Activated T-helper 17 cell treated with anti-CD3 and anti-CD28 coated beads, Interleukin-2, amount 50 U/mL, for 72 hours (primary cell): ENCODE measurements around the gene PLXNC1. TPM values are rescaled to one million over a fixed set of nuclear protein-coding genes. Genes with fewer than 3 reads are reported as not detected.
A peak's percentile ranks its signal among the peaks of the same experiment; 100 is the strongest.
"Not testable (repeated sequence)": the region's sequence is repeated elsewhere in the genome, so short reads cannot be mapped to it uniquely, and the experiment has no call there.

ENCODE experiments used
- ATAC-seq: fragments of 150-1000 bp; cut with Tn5 transposase; replicated peaks from 2 replicates; pipeline ENCODE4 v1.10.0; 2021; ENCODE audit warnings: mild to moderate bottlenecking, moderate library complexity
- H3K27ac Mint-ChIP-seq: one replicate; pipeline ENCODE4 v1.8.0; 2022; ENCODE audit warnings: mixed read lengths
- H3K27me3 Mint-ChIP-seq: one replicate; pipeline ENCODE4 v1.8.0; 2022; ENCODE audit warnings: mixed read lengths
- H3K36me3 Mint-ChIP-seq: one replicate; pipeline ENCODE4 v1.8.0; 2022; ENCODE audit warnings: low read depth, mild to moderate bottlenecking, mixed read lengths
- H3K4me1 Mint-ChIP-seq: one replicate; pipeline ENCODE4 v1.8.0; 2022; ENCODE audit warnings: mixed read lengths
- H3K4me3 Mint-ChIP-seq: one replicate; pipeline ENCODE4 v1.8.0; 2022; ENCODE audit warnings: mild to moderate bottlenecking, mixed read lengths
- H3K9me3 Mint-ChIP-seq: one replicate; pipeline ENCODE4 v1.8.0; 2022; ENCODE audit warnings: mixed read lengths
- total RNA-seq, 2 donors: library from RNA; stranded (reverse); gene quantifications; one replicate each; pipeline ENCODE4 v1.2.3, GENCODE V29; 2022

Gene PLXNC1
- total RNA-seq, 2 donors from 2014 or later = 4.9 to 7.5 TPM

DNA sequence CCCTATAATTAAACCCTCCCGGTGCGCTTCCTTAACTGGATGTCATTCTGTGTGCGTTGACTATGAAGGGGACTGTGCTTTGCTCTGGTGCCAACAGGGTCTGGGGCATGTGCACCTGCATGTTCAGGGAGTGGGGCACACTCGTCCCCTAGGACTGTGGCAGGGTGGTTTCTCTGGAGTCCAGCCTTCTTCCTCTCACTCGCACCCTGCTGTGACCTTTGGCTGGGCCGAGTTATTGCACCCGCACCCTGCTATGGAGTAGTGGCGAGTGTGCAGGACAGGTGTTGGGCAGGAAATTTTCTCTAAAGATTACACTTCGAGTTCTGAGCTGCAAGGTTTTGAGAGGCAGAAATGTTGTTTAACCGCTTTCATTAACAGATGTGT is 138.9 kb downstream of the PLXNC1 start:
- Mint-ChIP-seq H3K27ac (no peak overlapping the region), H3K4me3 (no peak overlapping the region), H3K4me1 (peaks cover 14% of the 10 kb centered on the region), H3K27me3 (no peaks in the 10 kb centered on the region), H3K36me3 (peaks cover 37% of the 10 kb centered on the region), H3K9me3 (no peaks in the 10 kb centered on the region)
- ATAC-seq = no peak

DNA sequence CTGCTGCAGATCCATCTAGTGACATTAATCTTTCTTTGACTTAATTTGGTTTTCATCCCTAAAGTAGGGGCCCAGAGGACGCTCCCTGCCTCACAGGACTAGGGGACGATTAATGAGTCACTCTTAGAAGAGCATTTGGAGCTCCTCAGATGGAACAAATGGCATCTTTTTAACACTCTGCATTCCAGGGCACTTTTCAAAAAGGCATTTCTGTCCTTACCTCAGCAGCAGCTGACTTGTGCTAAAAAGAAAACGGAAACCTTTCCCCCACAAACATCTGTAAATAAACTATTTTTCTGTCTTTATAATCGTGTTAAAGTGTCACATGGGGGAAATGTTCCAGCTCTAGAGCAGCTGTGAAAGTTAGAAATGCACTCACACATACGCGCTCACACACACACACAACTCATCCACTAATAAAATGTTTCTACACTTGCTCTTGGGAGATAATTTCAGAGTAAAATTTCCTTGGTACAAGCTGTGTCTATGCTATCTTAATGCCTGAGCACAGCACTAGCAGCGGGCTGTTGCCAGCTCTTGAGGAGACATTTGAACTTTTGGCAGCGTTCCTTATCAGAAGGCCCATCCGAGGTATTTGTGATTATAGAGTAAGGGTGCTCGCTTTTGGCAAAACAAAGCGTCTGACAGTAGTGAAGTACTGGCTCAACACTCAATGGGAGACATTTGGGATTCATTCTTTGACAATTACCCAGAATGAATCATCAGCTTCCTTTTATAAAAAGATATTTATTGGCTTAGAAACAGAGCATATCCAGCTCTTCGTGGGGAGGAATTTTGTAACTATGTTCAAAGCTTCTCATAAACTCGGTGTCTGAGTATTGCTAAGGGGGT is 141.3 kb downstream of the PLXNC1 start:
- H3K36me3 Mint-ChIP-seq = peaks cover 37% of the 10 kb centered on the region
- no peak overlapping the region for H3K27ac Mint-ChIP-seq
- H3K4me1 Mint-ChIP-seq = no peaks in the 10 kb centered on the region
- no peaks in the 10 kb centered on the region for H3K9me3 Mint-ChIP-seq
- no peaks in the 10 kb centered on the region for H3K27me3 Mint-ChIP-seq
- ATAC-seq = no peak
- no peak overlapping the region for H3K4me3 Mint-ChIP-seq

DNA sequence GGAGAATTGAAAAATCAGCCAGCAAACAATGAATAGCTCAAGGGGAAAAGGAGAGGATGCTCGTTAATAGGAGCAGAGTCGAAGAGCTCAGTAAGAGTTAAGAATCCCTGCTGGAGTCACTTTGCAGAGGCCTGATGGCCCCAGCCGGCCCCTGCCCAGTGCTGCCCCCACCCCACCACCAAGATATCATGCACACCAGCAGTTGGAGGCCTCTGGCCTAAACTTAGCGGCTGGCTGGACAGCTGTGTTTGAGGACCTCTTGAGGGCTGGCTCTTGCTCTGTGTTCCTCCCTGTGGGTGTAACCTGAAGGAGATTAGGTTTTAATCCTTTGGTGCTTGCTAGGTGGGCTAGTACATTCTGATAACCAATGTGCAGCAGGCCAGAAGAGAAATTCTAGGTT is 142.0 kb downstream of the PLXNC1 start:
- Mint-ChIP-seq H3K27me3 (no peaks in the 10 kb centered on the region), H3K4me1 (no peaks in the 10 kb centered on the region), H3K36me3 (peaks cover 41% of the 10 kb centered on the region), H3K27ac (no peak overlapping the region), H3K4me3 (no peak overlapping the region), H3K9me3 (no peaks in the 10 kb centered on the region)
- ATAC-seq = no peak

- ATAC-seq = no peak
- peaks cover 3% of the 10 kb centered on the region for H3K9me3 Mint-ChIP-seq
- peaks cover 79% of the 10 kb centered on the region for H3K36me3 Mint-ChIP-seq
- no peak overlapping the region for H3K4me3 Mint-ChIP-seq
- H3K27me3 Mint-ChIP-seq = no peaks in the 10 kb centered on the region
- no peak overlapping the region for H3K27ac Mint-ChIP-seq
- peaks cover 7% of the 10 kb centered on the region for H3K4me1 Mint-ChIP-seq
Observed at GRCh38 chr12:94297096-94297699, 148.8 kb downstream of the PLXNC1 start.

GRCh38 chr12:94297876-94298505 is 149.6 kb downstream of the PLXNC1 start:
- peaks cover 87% of the 10 kb centered on the region for H3K36me3 Mint-ChIP-seq

DNA sequence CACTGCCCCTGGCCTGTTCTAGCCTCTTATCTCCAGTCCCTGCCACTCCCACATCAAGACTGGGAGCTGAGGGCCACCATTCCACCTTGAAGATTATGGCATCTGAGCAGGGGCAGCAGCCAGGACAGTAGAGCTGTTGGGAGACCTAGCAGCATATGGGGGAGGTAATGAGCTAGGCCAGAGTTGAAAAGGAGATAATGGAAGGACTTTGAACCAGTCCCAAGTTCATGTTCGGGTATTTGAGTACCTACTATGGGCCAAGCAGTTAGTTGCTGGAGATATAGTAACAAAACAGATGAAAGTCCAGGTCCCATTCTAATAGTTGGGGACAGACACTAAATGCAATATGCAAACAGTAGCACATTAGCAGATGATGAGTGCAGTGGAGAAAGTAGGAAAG is 151.5 kb downstream of the PLXNC1 start:
- H3K4me1 Mint-ChIP-seq = peaks cover 11% of the 10 kb centered on the region
- H3K27me3 Mint-ChIP-seq = no peaks in the 10 kb centered on the region
- no peak for ATAC-seq
- H3K4me3 Mint-ChIP-seq = no peak overlapping the region
- H3K36me3 Mint-ChIP-seq = peaks cover 95% of the 10 kb centered on the region
- H3K27ac Mint-ChIP-seq = no peak overlapping the region
- H3K9me3 Mint-ChIP-seq = peaks cover 3% of the 10 kb centered on the region

More at GRCh38 chr12:94297876-94298505, 149.6 kb downstream of the PLXNC1 start:
- peaks cover 7% of the 10 kb centered on the region for H3K4me1 Mint-ChIP-seq
- H3K4me3 Mint-ChIP-seq = no peak overlapping the region
- H3K27me3 Mint-ChIP-seq = no peaks in the 10 kb centered on the region
- H3K9me3 Mint-ChIP-seq = peaks cover 3% of the 10 kb centered on the region
- H3K27ac Mint-ChIP-seq = no peak overlapping the region
- no peak for ATAC-seq

DNA sequence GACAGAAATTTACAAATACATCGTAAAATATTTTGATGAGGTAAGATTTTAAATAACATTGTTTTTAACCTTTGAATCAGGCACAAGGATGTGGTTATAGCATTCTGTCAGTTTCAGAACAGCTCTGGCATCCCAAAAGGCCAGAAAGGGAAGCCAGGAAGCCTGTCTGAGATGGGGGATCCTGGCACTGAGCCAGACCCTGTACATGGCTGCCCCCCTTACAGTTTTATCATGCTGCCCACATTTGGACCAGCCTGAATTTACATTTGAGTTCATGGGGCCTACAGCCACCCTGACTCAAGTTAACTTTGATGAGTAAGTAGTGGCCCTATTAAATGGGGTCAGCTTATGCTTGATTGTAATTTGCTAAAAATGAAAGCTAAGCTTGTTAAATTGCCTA is 155.6 kb downstream of the PLXNC1 start:
- ATAC-seq = no peak
- Mint-ChIP-seq H3K4me1 (peaks cover 32% of the 10 kb centered on the region), H3K27me3 (no peaks in the 10 kb centered on the region), H3K4me3 (peak overlapping the region; percentile 64), H3K27ac (no peak overlapping the region), H3K36me3 (peaks cover 97% of the 10 kb centered on the region), H3K9me3 (no peaks in the 10 kb centered on the region)

DNA sequence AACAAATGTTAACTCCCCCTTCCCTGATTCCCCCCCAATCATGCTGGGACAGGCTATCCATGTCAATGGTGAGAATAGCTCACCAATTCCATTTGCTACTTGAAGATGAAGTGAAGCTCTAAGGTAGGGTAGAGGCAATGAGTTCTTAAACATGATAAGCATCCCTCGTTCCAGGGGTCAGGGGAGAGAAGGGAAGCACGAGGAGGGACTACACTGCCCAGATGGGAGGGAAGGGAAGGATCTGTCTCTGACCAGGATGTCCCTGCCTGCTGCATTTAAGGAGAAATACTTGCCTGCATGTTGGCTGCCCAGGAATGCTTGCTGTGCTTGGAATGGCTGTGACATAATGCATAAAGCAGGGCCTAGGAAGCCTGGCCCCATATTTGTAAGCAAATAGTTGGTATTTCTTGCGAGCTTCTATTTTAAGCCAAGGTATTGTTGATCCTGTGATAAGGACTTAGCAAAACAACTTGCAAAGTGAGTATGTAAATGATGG is 156.2 kb downstream of the PLXNC1 start:
- Mint-ChIP-seq H3K9me3 (peaks cover 3% of the 10 kb centered on the region), H3K27ac (no peak overlapping the region), H3K4me3 (peak overlapping the region; percentile 64), H3K27me3 (no peaks in the 10 kb centered on the region), H3K4me1 (peaks cover 36% of the 10 kb centered on the region), H3K36me3 (peaks cover 98% of the 10 kb centered on the region)
- ATAC-seq = no peak

- Mint-ChIP-seq H3K4me3 (peak overlapping the region; percentile 64), H3K4me1 (peaks cover 36% of the 10 kb centered on the region), H3K9me3 (peaks cover 3% of the 10 kb centered on the region), H3K36me3 (peaks cover 97% of the 10 kb centered on the region), H3K27ac (peak overlapping the region; percentile 87), H3K27me3 (no peaks in the 10 kb centered on the region)
- peak; percentile 93 for ATAC-seq
Observed at GRCh38 chr12:94305130-94305957, 157.0 kb downstream of the PLXNC1 start.

DNA sequence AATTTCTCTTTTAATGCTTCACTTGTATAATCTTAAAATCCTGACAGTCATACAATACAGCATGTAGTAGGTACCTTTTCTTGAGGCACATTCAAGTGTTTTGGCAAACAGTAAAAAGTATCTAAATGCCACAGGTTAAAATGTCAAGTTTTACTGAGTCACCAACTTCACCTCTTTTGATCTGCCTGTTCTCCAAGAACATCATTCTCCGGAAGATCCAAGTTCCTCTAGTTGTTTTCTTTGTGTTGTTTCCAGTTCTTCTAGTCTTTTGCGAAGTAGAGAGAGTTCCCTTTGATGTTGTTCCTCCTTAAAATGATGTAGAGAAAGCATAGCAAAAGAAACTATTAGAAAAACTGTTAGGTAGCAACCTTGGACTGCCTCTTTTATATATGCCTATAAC is 160.2 kb downstream of the PLXNC1 start:
- Mint-ChIP-seq H3K27ac (no peak overlapping the region), H3K4me3 (no peak overlapping the region), H3K4me1 (peaks cover 29% of the 10 kb centered on the region), H3K9me3 (peaks cover 3% of the 10 kb centered on the region), H3K27me3 (no peaks in the 10 kb centered on the region), H3K36me3 (peaks cover 88% of the 10 kb centered on the region)
- no peak for ATAC-seq

GRCh38 chr12:94309373-94309772 is 161.0 kb downstream of the PLXNC1 start:
- Mint-ChIP-seq H3K9me3 (peaks cover 3% of the 10 kb centered on the region), H3K4me3 (no peak overlapping the region), H3K36me3 (peaks cover 82% of the 10 kb centered on the region), H3K27ac (peak overlapping the region; percentile 15), H3K4me1 (peaks cover 29% of the 10 kb centered on the region), H3K27me3 (no peaks in the 10 kb centered on the region)
- ATAC-seq = peak; percentile 62

DNA sequence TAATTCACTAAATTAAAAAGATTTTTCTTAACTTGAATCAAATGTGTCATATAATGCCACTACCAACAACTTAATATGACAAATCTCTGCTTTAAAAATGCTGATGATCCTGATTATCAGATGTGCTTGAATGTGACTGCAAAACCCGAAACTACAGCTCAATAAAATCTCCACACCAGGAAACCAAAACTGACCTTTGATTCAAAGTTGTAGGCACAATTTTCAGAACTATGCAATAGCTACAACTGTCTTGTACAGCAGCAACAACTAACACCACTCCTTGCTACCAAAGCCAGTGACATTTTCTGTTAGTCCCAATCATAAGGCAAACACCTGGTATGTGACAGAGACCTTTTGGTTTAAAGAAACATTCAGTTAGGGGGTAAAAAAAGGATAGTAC is 164.0 kb downstream of the PLXNC1 start:
- H3K9me3 Mint-ChIP-seq = peaks cover 6% of the 10 kb centered on the region
- H3K4me1 Mint-ChIP-seq = peaks cover 9% of the 10 kb centered on the region
- no peak overlapping the region for H3K4me3 Mint-ChIP-seq
- H3K27me3 Mint-ChIP-seq = no peaks in the 10 kb centered on the region
- peaks cover 52% of the 10 kb centered on the region for H3K36me3 Mint-ChIP-seq
- no peak overlapping the region for H3K27ac Mint-ChIP-seq
- no peak for ATAC-seq

- H3K4me1 Mint-ChIP-seq, H3K27me3 Mint-ChIP-seq, ATAC-seq, H3K4me3 Mint-ChIP-seq, H3K27ac Mint-ChIP-seq: not testable (repeated sequence)
- Mint-ChIP-seq H3K9me3 (peaks cover 27% of the 10 kb centered on the region), H3K36me3 (peaks cover 33% of the 10 kb centered on the region)
Observed at GRCh38 chr12:94316600-94316999, 168.2 kb downstream of the PLXNC1 start.

DNA sequence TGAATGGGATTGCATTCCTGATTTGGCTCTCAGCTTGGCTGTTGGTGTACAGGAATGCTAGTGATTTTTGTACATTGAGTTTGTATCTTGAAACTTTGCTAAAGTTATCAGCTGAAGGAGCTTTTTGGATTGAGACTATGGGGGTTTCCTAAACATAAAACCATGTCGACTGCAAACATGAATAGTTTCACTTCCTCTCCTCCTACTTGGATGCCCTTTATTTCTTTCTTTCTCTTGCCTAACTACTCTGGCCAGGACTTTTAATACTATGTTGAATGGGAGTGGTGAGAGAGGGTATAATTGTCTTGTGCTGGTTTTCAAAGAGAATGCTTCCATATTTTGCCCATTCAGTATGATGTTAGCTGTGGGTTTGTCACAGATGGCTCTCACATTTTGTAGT is 169.8 kb downstream of the PLXNC1 start:
- H3K9me3 Mint-ChIP-seq = peaks cover 27% of the 10 kb centered on the region
- H3K36me3 Mint-ChIP-seq = peaks cover 37% of the 10 kb centered on the region
- H3K27me3 Mint-ChIP-seq = no peaks in the 10 kb centered on the region
- no peak overlapping the region for H3K4me3 Mint-ChIP-seq
- H3K27ac Mint-ChIP-seq = no peak overlapping the region
- H3K4me1 Mint-ChIP-seq = no peaks in the 10 kb centered on the region
- ATAC-seq = no peak
